H1 (cell line): ENCODE measurements around the gene TMPO. TPM values are rescaled to one million over a fixed set of nuclear protein-coding genes. Genes with fewer than 3 reads are reported as not detected.

Source experiments
- CTCF ChIA-PET: fragments of 300-600 bp; sonication (Branson Sonifier 250); formaldehyde crosslinking; loops from one replicate; lab custom pipeline; 2021; ENCODE audit not compliant: partially characterized antibody; lab: Charles Lee
- POLR2A ChIA-PET: fragments of 300-600 bp; sonication (Branson Sonifier 250); formaldehyde crosslinking; loops from one replicate; lab custom pipeline; 2021; ENCODE audit warnings: inconsistent platforms; ENCODE audit not compliant: partially characterized antibody; lab: Charles Lee
- DNase-seq, 2 experiments: peaks; one replicate each; pipeline versions ENCODE4 v3.0.0 to v3.0.0-alpha.2; 2010 to 2022; ENCODE audit warnings: low spot score in 2 of 2, low read depth in 1 of 2, mixed read lengths in 1 of 2
- FAIRE-seq: peaks from 2 replicates; lab custom pipeline; 2011; peaks lifted over from hg19 to GRCh38; lab: Jason Lieb, UNC
- H2AFZ ChIP-seq: 2 replicates; pipeline ENCODE4 v1.8.1; 2012; ENCODE audit warnings: low read length, inconsistent platforms
- H2AK5ac ChIP-seq: 2 replicates; pipeline ENCODE4 v1.6.1; 2013; ENCODE audit warnings: low read depth, low read length
- H2BK120ac ChIP-seq: replicated peaks from 2 replicates; pipeline ENCODE3; 2013; ENCODE audit warnings: low read depth, low read length, inconsistent platforms
- H2BK12ac ChIP-seq: 2 replicates; pipeline ENCODE4 v1.6.1; 2013; ENCODE audit warnings: low read depth, low read length
- H2BK15ac ChIP-seq: 2 replicates; pipeline ENCODE4 v1.6.1; 2013; ENCODE audit warnings: low read length
- H2BK20ac ChIP-seq: 2 replicates; pipeline ENCODE4 v1.6.1; 2013; ENCODE audit warnings: low read length
- H2BK5ac ChIP-seq: 2 replicates; pipeline ENCODE4 v1.6.1; 2013; ENCODE audit warnings: low read depth, low read length
- H3K14ac ChIP-seq: 2 replicates; pipeline ENCODE4 v1.6.1; 2013; ENCODE audit warnings: inconsistent platforms; ENCODE audit not compliant: insufficient read length
- H3K18ac ChIP-seq: 2 replicates; pipeline ENCODE4 v1.6.1; 2013; ENCODE audit warnings: low read length; ENCODE audit errors: extremely low read depth
- H3K23ac ChIP-seq: 2 replicates; pipeline ENCODE4 v1.6.1; 2013; ENCODE audit warnings: inconsistent platforms; ENCODE audit not compliant: insufficient read length
- H3K23me2 ChIP-seq: 2 replicates; pipeline ENCODE4 v1.6.1; 2013; ENCODE audit warnings: low read depth, low read length
- H3K27ac ChIP-seq: 2 replicates; pipeline ENCODE4 v1.6.1; 2011; ENCODE audit warnings: low read depth, low read length, inconsistent platforms
- H3K27me3 ChIP-seq, 4 experiments: replicated peaks in 1 of 4; 1 replicate in 1 of 4; 2 replicates in 3 of 4; pipeline versions ENCODE4 v1.6.1 to v1.8.1; 2011 to 2013; ENCODE audit warnings: low read length in 3 of 4, mild to moderate bottlenecking in 3 of 4, inconsistent platforms in 2 of 4, mixed read lengths in 2 of 4, moderate library complexity in 1 of 4; ENCODE audit not compliant: control insufficient read depth in 3 of 4, insufficient read depth in 3 of 4; ENCODE audit errors: extremely low read depth in 1 of 4
- H3K36me3 ChIP-seq, 4 experiments: 2 replicates each; pipeline versions ENCODE4 v1.6.1 to v1.8.1; 2011 to 2013; ENCODE audit warnings: mild to moderate bottlenecking in 4 of 4, low read length in 3 of 4, moderate library complexity in 2 of 4, control low read depth in 1 of 4, inconsistent platforms in 1 of 4; ENCODE audit not compliant: insufficient read depth in 4 of 4, control insufficient read depth in 2 of 4
- H3K4ac ChIP-seq: replicated peaks from 2 replicates; pipeline ENCODE3; 2013; ENCODE audit warnings: low read length, low read depth, mixed read lengths, inconsistent platforms; ENCODE audit not compliant: insufficient read length
- H3K4me1 ChIP-seq, 4 experiments: replicated peaks in 1 of 4; 1 replicate in 1 of 4; 2 replicates in 3 of 4; pipeline versions ENCODE4 v1.6.1 to v1.8.1; 2011 to 2013; ENCODE audit warnings: low read length in 3 of 4, inconsistent platforms in 2 of 4, mixed read lengths in 1 of 4; ENCODE audit not compliant: insufficient read depth in 4 of 4, control insufficient read depth in 3 of 4
- H3K4me2 ChIP-seq, 2 experiments: 2 replicates each; pipeline versions ENCODE4 v1.6.1 to v1.8.1; 2011 to 2013; ENCODE audit warnings: low read depth in 2 of 2, low read length in 2 of 2, control low read depth in 1 of 2, inconsistent platforms in 1 of 2, mild to moderate bottlenecking in 1 of 2; ENCODE audit not compliant: insufficient read depth in 1 of 2
- H3K4me3 ChIP-seq, 4 experiments: fragments of 200-600, 300-600 bp in 1 of 4; sonication (generic), shearing (Covaris generic), sonication (Bioruptor Twin) in 1 of 4; 2 replicates each; pipeline versions ENCODE4 v1.5.1 to v1.8.1; 2011 to 2016; ENCODE audit warnings: low read length in 4 of 4, low read depth in 3 of 4, control low read depth in 2 of 4, inconsistent platforms in 2 of 4, mild to moderate bottlenecking in 2 of 4, mixed read lengths in 1 of 4, moderate library complexity in 1 of 4; ENCODE audit not compliant: insufficient read depth in 2 of 4; ENCODE audit errors: extremely low read depth in 1 of 4
- H3K56ac ChIP-seq: replicated peaks from 2 replicates; pipeline ENCODE3; 2013; ENCODE audit warnings: low read depth, mild to moderate bottlenecking, mixed read lengths, low read length, inconsistent platforms; ENCODE audit not compliant: insufficient read length
- H3K79me1 ChIP-seq: 2 replicates; pipeline ENCODE4 v1.6.1; 2013; ENCODE audit warnings: low read depth, low read length, control low read depth
- H3K79me2 ChIP-seq, 2 experiments: 2 replicates each; pipeline versions ENCODE4 v1.6.1 to v1.8.1; 2012 to 2013; ENCODE audit warnings: low read length in 2 of 2, mild to moderate bottlenecking in 2 of 2, inconsistent platforms in 1 of 2; ENCODE audit not compliant: insufficient read depth in 2 of 2, control insufficient read depth in 1 of 2
- H3K9ac ChIP-seq, 4 experiments: replicated peaks in 1 of 4; 1 replicate in 1 of 4; 2 replicates in 3 of 4; pipeline versions ENCODE4 v1.6.1 to v1.8.1; 2011 to 2013; ENCODE audit warnings: low read depth in 3 of 4, low read length in 3 of 4, control low read depth in 2 of 4, mild to moderate bottlenecking in 2 of 4, moderate library complexity in 2 of 4, inconsistent platforms in 1 of 4; ENCODE audit errors: extremely low read depth in 1 of 4
- H3K9me3 ChIP-seq, 2 experiments: 2 replicates each; pipeline versions ENCODE4 v1.6.1 to v1.8.1; 2012 to 2013; ENCODE audit warnings: mild to moderate bottlenecking in 2 of 2, moderate library complexity in 2 of 2, control low read depth in 1 of 2, inconsistent platforms in 1 of 2, low read depth in 1 of 2, low read length in 1 of 2, mixed read lengths in 1 of 2; ENCODE audit not compliant: insufficient read depth in 2 of 2
- H4K20me1 ChIP-seq, 2 experiments: replicated peaks in 1 of 2; 2 replicates each; pipeline versions ENCODE3 to v1.8.1; 2011 to 2013; ENCODE audit warnings: inconsistent platforms in 2 of 2, low read length in 2 of 2, mild to moderate bottlenecking in 1 of 2; ENCODE audit not compliant: insufficient read depth in 2 of 2, control insufficient read depth in 1 of 2
- H4K5ac ChIP-seq: 2 replicates; pipeline ENCODE4 v1.6.1; 2013; ENCODE audit warnings: low read length, low read depth, mixed read lengths, inconsistent platforms; ENCODE audit not compliant: insufficient read length
- H4K8ac ChIP-seq: 2 replicates; pipeline ENCODE4 v1.8.0; 2013; ENCODE audit warnings: mild to moderate bottlenecking, moderate library complexity, low read length, inconsistent platforms; ENCODE audit not compliant: insufficient read depth; ENCODE audit errors: extremely low read depth
- H4K91ac ChIP-seq: replicated peaks from 2 replicates; pipeline ENCODE3; 2013; ENCODE audit warnings: low read length, mixed read lengths, inconsistent platforms; ENCODE audit not compliant: insufficient read length
- BCL11A ChIP-seq, 2 experiments: IDR thresholded peaks; one replicate each; pipeline ENCODE4 v1.6.1; 2011; ENCODE audit warnings: low read depth in 2 of 2, low read length in 2 of 2, mild to moderate bottlenecking in 2 of 2
- YY1 ChIP-seq: IDR thresholded peaks from 2 replicates; pipeline ENCODE4 v1.6.1; 2011; ENCODE audit warnings: low read depth, mild to moderate bottlenecking, low read length
- WGBS, 2 experiments: shearing (Covaris generic) in 1 of 2; methylation state at CpG; one replicate each; pipeline versions ENCODE4 v1.1.6 to v1.1.7; 2013 to 2015; ENCODE audit warnings: low lambda C conversion rate in 2 of 2, mixed read lengths in 2 of 2, inconsistent platforms in 1 of 2, low coverage in 1 of 2, missing lambda C conversion rate in 1 of 2; ENCODE audit not compliant: insufficient replicate concordance in 2 of 2, insufficient coverage in 1 of 2, insufficient read length in 1 of 2; ENCODE audit errors: extremely low coverage in 1 of 2, missing lambda C conversion rate in 1 of 2; 5-methylcytosine and 5-hydroxymethylcytosine counted together
- polyA plus RNA-seq, 7 experiments: library from polyadenylated mRNA; depleted of rRNA in 3 of 7; stranded (reverse) in 5 of 7; unstranded in 2 of 7; fragments of >200 nt in 5 of 7; fragments of 200-250 nt in 2 of 7; gene quantifications; 1 replicate in 5 of 7; 2 replicates in 1 of 7; 4 replicates in 1 of 7; pipeline versions ENCODE4 v1.2.1 to v1.2.3, GENCODE V29; 2011 to 2013; ENCODE audit warnings: missing spikeins in 2 of 7, mixed read lengths in 2 of 7
- total RNA-seq: library from RNA; stranded (reverse); fragmentation: NEBNext Ultra II Directional; extraction: Animal tissue kit (Norgen Biotek cat#: 25700); gene quantifications from 2 replicates; pipeline ENCODE4 v1.2.1, GENCODE V29; 2021

Gene TMPO
- total and polyA plus RNA-seq, 2 of the 8 experiments (the other 6 are each of a cell fraction or from before 2014, with no cell fraction given) = 43.9 to 195 TPM

- H4K8ac ChIP-seq = no peak overlapping the region
- H2BK12ac ChIP-seq = no peak overlapping the region
- FAIRE-seq = no peak
- no peak overlapping the region for H3K56ac ChIP-seq
- DNase-seq = no peak
- H3K79me2 ChIP-seq = peaks cover 0 to 75% of the 10 kb centered on the region in 2 experiments
- H2BK20ac ChIP-seq = no peak overlapping the region
- no peak overlapping the region for H2BK5ac ChIP-seq
- H2BK120ac ChIP-seq = no peak overlapping the region
- POLR2A ChIA-PET = no interaction called here
- H3K4ac ChIP-seq = no peak overlapping the region
- H4K5ac ChIP-seq = no peak overlapping the region
- H3K27ac ChIP-seq = no peak overlapping the region
- H3K4me1 ChIP-seq = no peaks in the 10 kb centered on the region
- no peak overlapping the region for H2BK15ac ChIP-seq
- no peak overlapping the region for H3K4me3 ChIP-seq
- no peak overlapping the region for H3K18ac ChIP-seq
- no peak overlapping the region for H2AFZ ChIP-seq
- H3K23ac ChIP-seq = no peak overlapping the region
- H3K27me3 ChIP-seq = no peaks in the 10 kb centered on the region
- H3K36me3 ChIP-seq = peaks cover 10 to 79% (median 50%) of the 10 kb centered on the region in 4 experiments
- H3K14ac ChIP-seq = no peak overlapping the region
- 86% methylated on average over 1 of the region's 1 CpG; no CpG with 5 or more reads in 1 of the 2 experiments for WGBS, 2 experiments
- peaks cover 3 to 4% of the 10 kb centered on the region in 2 experiments for H4K20me1 ChIP-seq
- H2AK5ac ChIP-seq = no peak overlapping the region
- no peaks in the 10 kb centered on the region for H3K23me2 ChIP-seq
- H3K9ac ChIP-seq = no peak overlapping the region
- no peak overlapping the region for H3K4me2 ChIP-seq
- peaks cover 3% of the 10 kb centered on the region; the same call in 1 of the 2 replicates for H3K79me1 ChIP-seq
- no peaks in the 10 kb centered on the region for H3K9me3 ChIP-seq
- CTCF ChIA-PET = interaction anchor here (0.7 to 1.0 kb wide), 4 partner anchors 67 to 572 kb away, joined by 3 to 4 read pairs (median 4); no protein-coding TSS in a partner anchor
- H4K91ac ChIP-seq = no peak overlapping the region
- TF ChIP-seq YY1 = no peak
- no peak for TF ChIP-seq BCL11A (IDR thresholded peaks at IDR 0.05; ENCODE audit: low read depth in 2 of 2, low read length in 2 of 2)
These were observed 14.7 kb downstream of the TMPO start for GRCh38 chr12:98530068-98530467.
